T-cell (primary cell): ENCODE data around the gene PARD6A. TPM values are rescaled to one million over a fixed set of nuclear protein-coding genes. Genes with fewer than 3 reads are reported as not detected.

Experiments
- ATAC-seq, 4 experiments: fragments of 200-7000 bp in 3 of 4; fragments of 150-1000 bp in 1 of 4; cut with Tn5 transposase; replicated peaks in 1 of 4; 1 replicate in 3 of 4; 2 replicates in 1 of 4; pipeline ENCODE4 v1.10.0; 2021; ENCODE audit warnings: moderate library complexity in 3 of 4, mild to moderate bottlenecking in 2 of 4, moderate number of reproducible peaks in 1 of 4
- CTCF ChIA-PET, 2 donors: fragments of 300-600 bp; sonication (Branson Sonifier 250); formaldehyde crosslinking; loops; one replicate each; lab custom pipeline; 2022; ENCODE audit warnings: antibody characterized with exemption in 2 of 2; lab: Charles Lee
- POLR2A ChIA-PET, 2 donors: fragments of 300-600 bp; sonication (Branson Sonifier 250); formaldehyde crosslinking; loops; one replicate each; lab custom pipeline; 2022; ENCODE audit warnings: antibody characterized with exemption in 2 of 2; lab: Charles Lee
- DNase-seq, 35 experiments: peaks; one replicate each; pipeline versions ENCODE4 v3.0.0 to v3.0.0-alpha.2; 2013 to 2023
- H3K27ac ChIP-seq: one replicate; pipeline ENCODE4 v1.5.1; 2013; ENCODE audit warnings: low read length
- H3K27me3 ChIP-seq, 2 experiments: replicated peaks in 1 of 2; 1 replicate in 1 of 2; 2 replicates in 1 of 2; pipeline versions ENCODE4 v1.6.1 to v1.7.0; 2013; ENCODE audit warnings: low read length in 1 of 2, mixed read lengths in 1 of 2; ENCODE audit not compliant: control insufficient read depth in 2 of 2, insufficient read depth in 2 of 2; ENCODE audit errors: extremely low read depth in 1 of 2
- H3K36me3 ChIP-seq, 2 donors: 1 replicate in 1 of 2; 2 replicates in 1 of 2; pipeline versions ENCODE4 v1.6.1 to v1.7.0; 2013; ENCODE audit warnings: low read length in 1 of 2; ENCODE audit not compliant: control insufficient read depth in 2 of 2, insufficient read depth in 1 of 2; ENCODE audit errors: extremely low read depth in 1 of 2
- H3K4me1 ChIP-seq, 2 experiments: 1 replicate in 1 of 2; 2 replicates in 1 of 2; pipeline versions ENCODE4 v1.6.1 to v1.7.0; 2013; ENCODE audit warnings: low read length in 2 of 2, mixed read lengths in 1 of 2; ENCODE audit not compliant: insufficient read depth in 2 of 2, control insufficient read depth in 1 of 2; ENCODE audit errors: extremely low read depth in 1 of 2
- H3K4me3 ChIP-seq, 2 donors: 1 replicate in 1 of 2; 2 replicates in 1 of 2; pipeline versions ENCODE4 v1.5.1 to v1.7.0; 2013; ENCODE audit warnings: mild to moderate bottlenecking in 2 of 2, low read length in 1 of 2, moderate library complexity in 1 of 2; ENCODE audit not compliant: control insufficient read depth in 1 of 2; ENCODE audit errors: extremely low read depth in 1 of 2
- H3K9me3 ChIP-seq: 2 replicates; pipeline ENCODE4 v1.7.0; 2013
- H3K27ac Mint-ChIP-seq, 2 donors: one replicate each; pipeline ENCODE4 v1.8.0; 2020 to 2021; ENCODE audit warnings: mild to moderate bottlenecking in 2 of 2, mixed read lengths in 2 of 2
- H3K27me3 Mint-ChIP-seq, 2 donors: one replicate each; pipeline ENCODE4 v1.8.0; 2021 to 2022; ENCODE audit warnings: mixed read lengths in 2 of 2
- H3K36me3 Mint-ChIP-seq: one replicate; pipeline ENCODE4 v1.8.0; 2021; ENCODE audit warnings: mixed read lengths
- H3K4me1 Mint-ChIP-seq, 3 donors: one replicate each; pipeline ENCODE4 v1.8.0; 2020 to 2022; ENCODE audit warnings: mixed read lengths in 3 of 3, mild to moderate bottlenecking in 1 of 3
- H3K4me3 Mint-ChIP-seq, 3 donors: one replicate each; pipeline ENCODE4 v1.8.0; 2020 to 2022; ENCODE audit warnings: mild to moderate bottlenecking in 3 of 3, mixed read lengths in 3 of 3, moderate library complexity in 3 of 3
- H3K9me3 Mint-ChIP-seq, 3 donors: one replicate each; pipeline ENCODE4 v1.8.0; 2020 to 2022; ENCODE audit warnings: mixed read lengths in 3 of 3
- WGBS: methylation state at CpG from one replicate; pipeline ENCODE4 v1.1.5; 2013; ENCODE audit warnings: missing lambda C conversion rate; ENCODE audit not compliant: insufficient coverage; 5-methylcytosine and 5-hydroxymethylcytosine counted together
- total RNA-seq, 35 experiments: library from RNA in 6 of 35; stranded (reverse) in 6 of 35; fragments of 120-200 nt in 1 of 35; gene quantifications; one replicate each; pipeline versions ENCODE4 v1.2.1 to v1.2.4 and lab custom pipeline; 2013 to 2026

PARD6A gene
- total RNA-seq, 5 donors from 2014 or later (not counting 1 experiment from before 2014, with no cell fraction given) = 2.9 to 10.6 (median 7.6) TPM

- ChIA-PET CTCF (interaction anchor here (0.5 to 2.8 kb wide), 12 partner anchors 8 to 837 kb away, joined by 3 to 15 read pairs (median 4); partner anchors contain the start of genes CARMIL2 (in 2 of the 2), ATP6V0D1 (in 1 of the 2), DDX28 (in 1 of the 2) and DUS2 (in 1 of the 2)), POLR2A (interaction anchor here in 1 of 2 donors (0.6 kb wide), 1 partner anchor 87 kb away, joined by 4 read pairs; no protein-coding TSS in a partner anchor)
- Mint-ChIP-seq H3K4me3 (peak overlapping the region; percentile 79 to 87 (median 84)), H3K27ac (peak overlapping the region; percentile 57 to 73), H3K27me3 (no peaks in the 10 kb centered on the region), H3K9me3 (no peaks in the 10 kb centered on the region), H3K4me1 (peaks cover 8 to 35% (median 19%) of the 10 kb centered on the region in 3 donors), H3K36me3 (no peaks in the 10 kb centered on the region)
- Histone ChIP-seq H3K36me3 (no peaks in the 10 kb centered on the region), H3K9me3 (no peaks in the 10 kb centered on the region), H3K4me3 (peak overlapping the region; percentile 63 to 64), H3K27me3 (no peaks in the 10 kb centered on the region), H3K27ac (peak overlapping the region; percentile 43), H3K4me1 (peaks cover 5 to 26% of the 10 kb centered on the region in 2 experiments)
- no peak for DNase-seq
- no peak for ATAC-seq
- 49% methylated on average over 6 of the region's 10 CpGs for WGBS
These were observed 6.7 kb downstream of the PARD6A start for GRCh38 chr16:67667453-67667816.

- peak overlapping the region; percentile 63 to 72 for H3K27ac Mint-ChIP-seq
- no peaks in the 10 kb centered on the region for H3K27me3 Mint-ChIP-seq
- Histone ChIP-seq H3K27ac (peak overlapping the region; percentile 43), H3K27me3 (no peaks in the 10 kb centered on the region), H3K4me1 (peaks cover 5 to 26% of the 10 kb centered on the region in 2 experiments), H3K9me3 (no peaks in the 10 kb centered on the region), H3K36me3 (no peaks in the 10 kb centered on the region), H3K4me3 (peak overlapping the region; percentile 63 to 64)
- ATAC-seq (peak; percentile 86 to 90 (median 87)), DNase-seq (peak; percentile 62 to 89 (median 80))
- POLR2A ChIA-PET = interaction anchor here in 1 of 2 donors (0.6 kb wide), 1 partner anchor 86 kb away, joined by 4 read pairs; no protein-coding TSS in a partner anchor
- CTCF ChIA-PET = interaction anchor here (0.5 to 2.8 kb wide), 12 partner anchors 9 to 837 kb away, joined by 3 to 15 read pairs (median 4); partner anchors contain the start of genes CARMIL2 (in 2 of the 2), ATP6V0D1 (in 1 of the 2), DDX28 (in 1 of the 2) and DUS2 (in 1 of the 2)
- peaks cover 11 to 36% (median 22%) of the 10 kb centered on the region in 3 donors for H3K4me1 Mint-ChIP-seq
- 35% methylated on average over 15 of the region's 18 CpGs for WGBS
- H3K9me3 Mint-ChIP-seq = no peaks in the 10 kb centered on the region
- H3K36me3 Mint-ChIP-seq = no peaks in the 10 kb centered on the region
- peak overlapping the region; percentile 79 to 87 (median 84) for H3K4me3 Mint-ChIP-seq
These were observed 7.2 kb downstream of the PARD6A start for GRCh38 chr16:67667817-67668494.

GRCh38 chr16:67668495-67669157 is 7.9 kb downstream of the PARD6A start:
- ChIA-PET POLR2A (no interaction called here), CTCF (interaction anchor here (1.1 to 2.8 kb wide), 8 partner anchors 9 to 187 kb away, joined by 3 to 15 read pairs (median 8); partner anchors contain the start of genes ATP6V0D1 (in 1 of the 2) and CARMIL2 (in 1 of the 2))
- Mint-ChIP-seq H3K27me3 (no peaks in the 10 kb centered on the region), H3K9me3 (no peaks in the 10 kb centered on the region), H3K4me3 (peak overlapping the region in 2 of 3 donors; percentile 36 to 54), H3K36me3 (no peaks in the 10 kb centered on the region), H3K4me1 (peaks cover 11 to 35% (median 22%) of the 10 kb centered on the region in 3 donors), H3K27ac (peak overlapping the region; percentile 39 to 66)
- no peak overlapping the region for H3K4me3 ChIP-seq
- no peaks in the 10 kb centered on the region for H3K9me3 ChIP-seq
- peak overlapping the region; percentile 43 for H3K27ac ChIP-seq
- no peaks in the 10 kb centered on the region for H3K36me3 ChIP-seq
- H3K4me1 ChIP-seq = peaks cover 5 to 26% of the 10 kb centered on the region in 2 experiments
- ATAC-seq = no peak
- DNase-seq = peak in 7 of 35 experiments; percentile 20 to 46 (median 30)
- 100% methylated on average over 2 of the region's 6 CpGs for WGBS
- no peaks in the 10 kb centered on the region for H3K27me3 ChIP-seq

- Histone ChIP-seq H3K27ac (no peak overlapping the region), H3K4me1 (peaks cover 5 to 26% of the 10 kb centered on the region in 2 experiments), H3K27me3 (no peaks in the 10 kb centered on the region), H3K4me3 (no peak overlapping the region), H3K9me3 (no peaks in the 10 kb centered on the region), H3K36me3 (peaks cover 0 to under 1% of the 10 kb centered on the region in 2 donors)
- peaks cover 11 to 29% (median 22%) of the 10 kb centered on the region in 3 donors for H3K4me1 Mint-ChIP-seq
- CTCF ChIA-PET = interaction anchor here (0.6 to 1.1 kb wide), 4 partner anchors 13 to 149 kb away, joined by 3 to 6 read pairs (median 4); no protein-coding TSS in a partner anchor
- H3K36me3 Mint-ChIP-seq = no peaks in the 10 kb centered on the region
- POLR2A ChIA-PET = interaction anchor here (0.6 kb wide), 2 partner anchors 38 to 145 kb away, joined by 4 to 8 read pairs; no protein-coding TSS in a partner anchor
- H3K27me3 Mint-ChIP-seq = no peaks in the 10 kb centered on the region
- DNase-seq (no peak), ATAC-seq (no peak)
- WGBS = 91% methylated on average over 7 of the region's 10 CpGs
- no peak overlapping the region for H3K4me3 Mint-ChIP-seq
- peak overlapping the region in 1 of 2 donors; percentile 48 for H3K27ac Mint-ChIP-seq
- no peaks in the 10 kb centered on the region for H3K9me3 Mint-ChIP-seq
These were observed 8.8 kb downstream of the PARD6A start for GRCh38 chr16:67669499-67670101.

GRCh38 chr16:67672306-67672705 is 11.5 kb downstream of the PARD6A start:
- H3K4me3 ChIP-seq = no peak overlapping the region
- ATAC-seq (no peak), DNase-seq (no peak)
- no peak overlapping the region for H3K27ac ChIP-seq
- H3K9me3 ChIP-seq = no peaks in the 10 kb centered on the region
- CTCF ChIA-PET = interaction anchor here (0.7 to 1.4 kb wide), 5 partner anchors 29 to 478 kb away, joined by 3 to 4 read pairs (median 4); partner anchors contain the start of genes GFOD2 (in 1 of the 2), RANBP10 (in 1 of the 2) and TSNAXIP1 (in 1 of the 2)
- Mint-ChIP-seq H3K27me3 (no peaks in the 10 kb centered on the region), H3K4me1 (peaks cover 5 to 19% (median 12%) of the 10 kb centered on the region in 3 donors), H3K27ac (no peak overlapping the region), H3K4me3 (no peak overlapping the region), H3K9me3 (no peaks in the 10 kb centered on the region), H3K36me3 (no peaks in the 10 kb centered on the region)
- WGBS = 49% methylated on average over 4 of the region's 4 CpGs
- H3K4me1 ChIP-seq = peaks cover 4 to 11% of the 10 kb centered on the region in 2 experiments
- H3K27me3 ChIP-seq = no peaks in the 10 kb centered on the region
- POLR2A ChIA-PET = interaction anchor here in 1 of 2 donors (0.6 kb wide), 1 partner anchor 177 kb away, joined by 3 read pairs; no protein-coding TSS in a partner anchor
- peaks cover 4 to 5% of the 10 kb centered on the region in 2 donors for H3K36me3 ChIP-seq
